ENCODE results near the gene TKFC. TPM values are rescaled to one million over a fixed set of nuclear protein-coding genes. Genes with fewer than 3 reads are reported as not detected.

TKFC gene
- total and polyA plus RNA-seq, 2 experiments from 2014 or later = 58.1 to 84.3 TPM

DNA sequence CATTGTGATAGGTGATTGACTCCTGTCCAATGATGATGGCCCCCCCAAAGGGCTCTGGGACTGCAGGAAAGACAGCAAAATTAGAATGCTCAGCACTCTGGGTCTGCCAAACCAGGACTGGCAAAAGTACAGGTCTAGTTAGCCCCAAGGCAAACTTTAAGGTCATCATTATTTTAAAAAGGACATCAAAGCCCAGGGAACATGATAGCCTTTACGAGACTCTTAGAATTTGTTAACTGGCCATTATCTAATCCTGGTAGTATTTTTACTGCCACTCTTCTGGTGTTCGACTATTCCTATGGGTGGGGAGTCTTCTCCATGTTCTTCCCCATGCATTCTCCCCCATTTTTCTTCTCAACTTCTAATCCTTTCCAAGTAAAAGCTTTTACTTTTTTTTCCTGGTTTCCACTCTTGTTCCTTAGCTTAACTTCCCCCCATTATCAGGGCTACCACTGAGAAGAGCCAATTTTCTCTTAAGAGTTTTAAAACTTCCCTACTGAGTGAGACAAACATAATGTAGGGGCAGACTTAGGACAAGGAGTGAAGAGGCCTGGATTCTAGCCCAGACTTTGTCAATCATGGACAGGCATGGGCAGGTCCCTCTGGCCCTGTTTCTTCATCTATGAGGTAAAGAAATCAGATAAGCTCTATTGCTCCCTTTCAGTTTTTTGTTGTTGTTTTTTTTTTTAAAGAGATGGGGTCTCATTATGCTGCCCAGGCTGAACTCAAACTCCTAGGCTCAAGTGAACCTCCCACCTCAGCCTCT is 7.2 kb upstream of the TKFC start:
- Histone ChIP-seq H3K27me3 (no peaks in the 10 kb centered on the region), H3K9me3 (ENCODE audit: low read depth) (no peaks in the 10 kb centered on the region), H3K27ac (no peak overlapping the region), H3K36me3 (peaks cover 72% of the 10 kb centered on the region), H3K4me3 (no peak overlapping the region), H3K4me1 (ENCODE audit: low read depth) (no peaks in the 10 kb centered on the region)
- DNase-seq (ENCODE audit: low read depth in 1 of 2, low spot score in 1 of 2) = peak in 1 of 2 donors; percentile 75
- TF ChIP-seq, protein P1, sequence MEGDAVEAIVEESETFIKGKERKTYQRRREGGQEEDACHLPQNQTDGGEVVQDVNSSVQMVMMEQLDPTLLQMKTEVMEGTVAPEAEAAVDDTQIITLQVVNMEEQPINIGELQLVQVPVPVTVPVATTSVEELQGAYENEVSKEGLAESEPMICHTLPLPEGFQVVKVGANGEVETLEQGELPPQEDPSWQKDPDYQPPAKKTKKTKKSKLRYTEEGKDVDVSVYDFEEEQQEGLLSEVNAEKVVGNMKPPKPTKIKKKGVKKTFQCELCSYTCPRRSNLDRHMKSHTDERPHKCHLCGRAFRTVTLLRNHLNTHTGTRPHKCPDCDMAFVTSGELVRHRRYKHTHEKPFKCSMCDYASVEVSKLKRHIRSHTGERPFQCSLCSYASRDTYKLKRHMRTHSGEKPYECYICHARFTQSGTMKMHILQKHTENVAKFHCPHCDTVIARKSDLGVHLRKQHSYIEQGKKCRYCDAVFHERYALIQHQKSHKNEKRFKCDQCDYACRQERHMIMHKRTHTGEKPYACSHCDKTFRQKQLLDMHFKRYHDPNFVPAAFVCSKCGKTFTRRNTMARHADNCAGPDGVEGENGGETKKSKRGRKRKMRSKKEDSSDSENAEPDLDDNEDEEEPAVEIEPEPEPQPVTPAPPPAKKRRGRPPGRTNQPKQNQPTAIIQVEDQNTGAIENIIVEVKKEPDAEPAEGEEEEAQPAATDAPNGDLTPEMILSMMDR (IDR thresholded peaks at IDR 0.05; ENCODE audit: low read depth, low read length) = no peak

DNA sequence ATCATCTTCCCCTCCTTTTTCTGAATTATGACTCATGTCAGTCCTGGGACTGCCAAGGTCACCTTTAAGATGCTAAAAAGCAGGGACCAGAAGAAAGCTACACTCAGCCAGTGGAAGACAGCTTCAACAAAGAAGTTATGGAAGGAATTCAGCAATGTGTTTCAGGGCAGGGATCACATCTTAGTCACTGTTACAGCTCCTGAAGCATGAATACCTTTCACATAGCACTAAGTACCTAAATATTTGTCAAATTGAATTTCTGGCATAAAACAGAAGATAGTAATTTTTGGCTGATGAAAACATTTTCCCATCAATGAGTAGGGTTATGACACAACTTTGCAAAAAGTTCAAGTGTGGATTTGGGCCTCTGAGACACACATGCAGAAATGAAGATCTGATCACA is 5.4 kb upstream of the TKFC start:
- Histone ChIP-seq H3K4me1 (ENCODE audit: low read depth) (peaks cover 9% of the 10 kb centered on the region), H3K36me3 (peaks cover 55% of the 10 kb centered on the region), H3K27me3 (no peaks in the 10 kb centered on the region), H3K9me3 (ENCODE audit: low read depth) (no peaks in the 10 kb centered on the region), H3K27ac (no peak overlapping the region), H3K4me3 (no peak overlapping the region)
- TF ChIP-seq, protein P1 (IDR thresholded peaks at IDR 0.05; ENCODE audit: low read depth, low read length) = no peak
- no peak for DNase-seq (ENCODE audit: low read depth in 1 of 2, low spot score in 1 of 2)

DNA sequence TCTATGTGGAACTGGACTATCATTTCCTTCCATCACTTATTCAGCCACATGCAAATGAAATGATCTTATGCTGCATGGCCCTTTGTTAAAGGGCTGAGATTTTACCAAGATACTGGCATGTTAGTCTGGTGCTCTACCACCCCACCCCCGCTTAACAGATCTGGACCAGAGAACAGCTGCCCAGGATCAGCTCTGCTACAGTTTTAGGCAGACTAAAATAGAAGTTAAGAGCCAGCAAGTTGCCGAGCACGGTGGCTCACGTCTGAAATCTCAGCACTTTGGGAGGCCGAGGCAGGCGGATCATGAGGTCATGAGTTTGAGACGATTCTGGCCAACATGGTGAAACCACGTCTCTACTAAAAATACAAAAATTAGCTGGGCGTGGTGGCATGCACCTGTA is 4.7 kb upstream of the TKFC start:
- Histone ChIP-seq H3K36me3 (peaks cover 49% of the 10 kb centered on the region), H3K9me3 (ENCODE audit: low read depth) (no peaks in the 10 kb centered on the region), H3K4me3 (no peak overlapping the region), H3K27ac (no peak overlapping the region), H3K27me3 (no peaks in the 10 kb centered on the region), H3K4me1 (ENCODE audit: low read depth) (peaks cover 9% of the 10 kb centered on the region)
- DNase-seq (ENCODE audit: low read depth in 1 of 2, low spot score in 1 of 2) = no peak
- TF ChIP-seq, protein P1 (IDR thresholded peaks at IDR 0.05; ENCODE audit: low read depth, low read length) = no peak

DNA sequence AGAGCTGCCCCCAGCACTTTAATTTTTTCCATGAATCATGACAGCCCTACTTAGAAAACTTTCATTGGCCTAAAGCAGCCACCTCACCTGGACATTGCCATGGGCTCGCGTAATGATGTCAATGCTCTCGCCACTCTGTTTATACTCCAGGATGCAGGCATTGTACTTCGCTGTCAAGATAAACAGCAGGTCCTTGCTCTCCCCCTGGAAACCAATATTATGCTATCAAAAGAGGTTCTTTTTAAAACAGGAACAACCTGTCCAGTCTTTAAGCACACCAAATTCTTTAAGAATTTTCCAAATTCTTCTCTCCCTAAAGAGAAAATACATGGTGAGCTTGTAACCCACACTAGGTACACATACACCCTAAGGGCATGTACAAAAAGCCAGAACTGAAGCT is 3.2 kb upstream of the TKFC start:
- H3K4me1 ChIP-seq (ENCODE audit: low read depth) = peaks cover 13% of the 10 kb centered on the region
- no peak for DNase-seq (ENCODE audit: low read depth in 1 of 2, low spot score in 1 of 2)
- H3K4me3 ChIP-seq = no peak overlapping the region
- TF ChIP-seq, protein P1 (IDR thresholded peaks at IDR 0.05; ENCODE audit: low read depth, low read length) = no peak
- H3K27me3 ChIP-seq = no peaks in the 10 kb centered on the region
- no peaks in the 10 kb centered on the region for H3K9me3 ChIP-seq (ENCODE audit: low read depth)
- H3K36me3 ChIP-seq = peaks cover 35% of the 10 kb centered on the region
- H3K27ac ChIP-seq = no peak overlapping the region

DNA sequence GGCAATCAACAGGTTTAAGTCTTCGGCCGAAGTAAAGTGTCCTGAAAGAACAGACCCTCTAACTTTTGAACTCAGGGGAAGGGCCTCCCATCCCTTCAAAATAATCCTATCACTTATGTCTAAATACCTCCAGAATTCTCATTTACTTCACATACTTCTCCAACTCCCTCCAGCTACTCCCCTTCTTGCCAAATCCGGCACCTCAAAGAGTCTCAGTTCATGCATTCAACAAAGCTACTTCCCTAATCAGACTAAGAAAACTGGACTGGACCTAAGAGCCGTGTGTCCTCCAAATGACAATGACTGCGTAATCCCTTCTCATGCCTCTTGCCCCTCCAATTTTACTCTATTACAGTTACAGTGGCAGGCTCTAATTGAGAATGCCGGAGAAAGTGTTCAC is 1.4 kb upstream of the TKFC start:
- Histone ChIP-seq H3K36me3 (peaks cover 23% of the 10 kb centered on the region), H3K4me1 (ENCODE audit: low read depth) (peaks cover 13% of the 10 kb centered on the region), H3K27me3 (no peaks in the 10 kb centered on the region), H3K4me3 (peak overlapping the region; percentile 95), H3K27ac (peak overlapping the region; percentile 95), H3K9me3 (ENCODE audit: low read depth) (no peaks in the 10 kb centered on the region)
- TF ChIP-seq, protein P1 (IDR thresholded peaks at IDR 0.05; ENCODE audit: low read depth, low read length) = no peak
- no peak for DNase-seq (ENCODE audit: low read depth in 1 of 2, low spot score in 1 of 2)

Data from cardiac muscle cell (in vitro differentiated cells and primary cell).